SK-N-SH treated with all-trans-retinoic acid at 6 μM for 48 hours (cell line): ENCODE measurements around the gene BABAM2.

ENCODE experiments used
- ATAC-seq: fragments of 200-7000 bp; cut with Tn5 transposase; 3 replicates; pipeline ENCODE4 v1.9.1; 2020; ENCODE audit warnings: mild to moderate bottlenecking, moderate library complexity
- ARNTL ChIP-seq: fragments of 450-650 bp; formaldehyde crosslinking; IDR thresholded peaks from 2 replicates; pipeline ENCODE4 v1.5.0; 2020; ENCODE audit warnings: low read depth, mild to moderate bottlenecking, moderate library complexity, borderline replicate concordance
- BACH2 ChIP-seq: fragments of 250-450 bp; sonication (Bioruptor Pico); IDR thresholded peaks from 2 replicates; pipeline ENCODE4 v1.9.0; 2021; ENCODE audit warnings: mild to moderate bottlenecking, borderline replicate concordance
- CREB5 ChIP-seq: fragments of 250-450 bp; sonication (Bioruptor Pico); IDR thresholded peaks from 2 replicates; pipeline ENCODE4 v1.5.1; 2020; ENCODE audit warnings: low read depth, mild to moderate bottlenecking, moderate library complexity
- CSDC2 ChIP-seq: fragments of 250-450 bp; sonication (Bioruptor Pico); IDR thresholded peaks from 2 replicates; pipeline ENCODE4 v1.5.0; 2020; ENCODE audit warnings: mild to moderate bottlenecking, moderate library complexity
- CSRNP3 ChIP-seq: fragments of 250-450 bp; sonication (Bioruptor Pico); IDR thresholded peaks from 2 replicates; pipeline ENCODE4 v1.5.1; 2021; ENCODE audit warnings: mild to moderate bottlenecking, moderate library complexity
- ESRRG ChIP-seq: fragments of 250-450 bp; sonication (Bioruptor Pico); IDR thresholded peaks from 2 replicates; pipeline ENCODE4 v1.6.1; 2021; ENCODE audit warnings: mild to moderate bottlenecking
- GLIS3 ChIP-seq: fragments of 250-450 bp; sonication (Bioruptor Pico); IDR thresholded peaks from 2 replicates; pipeline ENCODE4 v1.5.0; 2020; ENCODE audit warnings: mild to moderate bottlenecking, moderate library complexity
- ISL1 ChIP-seq: fragments of 250-450 bp; sonication (Bioruptor Pico); IDR thresholded peaks from 2 replicates; pipeline ENCODE4 v2.1.2; 2022; ENCODE audit warnings: mild to moderate bottlenecking, moderate library complexity
- OSR1 ChIP-seq: fragments of 250-450 bp; sonication (Bioruptor Pico); IDR thresholded peaks from 2 replicates; pipeline ENCODE4 v1.8.0; 2022; ENCODE audit warnings: moderate library complexity, mild to moderate bottlenecking, inconsistent platforms
- POU6F1 ChIP-seq: fragments of 250-450 bp; sonication (Bioruptor Pico); IDR thresholded peaks from 2 replicates; pipeline ENCODE4 v1.8.0; 2021; ENCODE audit warnings: low read depth, mild to moderate bottlenecking, moderate library complexity, borderline replicate concordance
- PPARA ChIP-seq: fragments of 250-450 bp; sonication (Bioruptor Pico); IDR thresholded peaks from 2 replicates; pipeline ENCODE4 v1.5.0; 2020; ENCODE audit warnings: mild to moderate bottlenecking, borderline replicate concordance
- RARB ChIP-seq: fragments of 250-450 bp; sonication (Bioruptor Pico); IDR thresholded peaks from 2 replicates; pipeline ENCODE4 v1.8.0; 2021; ENCODE audit warnings: mild to moderate bottlenecking, moderate library complexity
- TCF4 ChIP-seq: fragments of 250-450 bp; sonication (Bioruptor Pico); IDR thresholded peaks from 2 replicates; pipeline ENCODE4 v1.8.0; 2021; ENCODE audit warnings: mild to moderate bottlenecking, moderate library complexity, borderline replicate concordance
- TSHZ2 ChIP-seq: fragments of 250-450 bp; sonication (Bioruptor Pico); IDR thresholded peaks from 2 replicates; pipeline ENCODE4 v1.5.0; 2020; ENCODE audit warnings: mild to moderate bottlenecking, moderate library complexity
- ZFP3 ChIP-seq: fragments of 250-450 bp; sonication (Bioruptor Pico); IDR thresholded peaks from 2 replicates; pipeline ENCODE4 v1.5.0; 2020; ENCODE audit warnings: mild to moderate bottlenecking, moderate library complexity
- ZFP30 ChIP-seq: fragments of 450-650 bp; formaldehyde crosslinking; IDR thresholded peaks from 2 replicates; pipeline ENCODE4 v1.5.0; 2022; ENCODE audit warnings: mild to moderate bottlenecking, moderate library complexity
- ZNF565 ChIP-seq: fragments of 450-650 bp; formaldehyde crosslinking; conservative IDR thresholded peaks from 2 replicates; pipeline ENCODE4 v1.5.0; 2020; ENCODE audit warnings: low read depth, mild to moderate bottlenecking, moderate library complexity
- ZNF70 ChIP-seq: fragments of 450-650 bp; formaldehyde crosslinking; IDR thresholded peaks from 2 replicates; pipeline ENCODE4 v1.5.0; 2020; ENCODE audit warnings: mild to moderate bottlenecking, moderate library complexity
- ZNF8 ChIP-seq: fragments of 450-650 bp; formaldehyde crosslinking; IDR thresholded peaks from 2 replicates; pipeline ENCODE4 v1.5.0; 2020; ENCODE audit warnings: mild to moderate bottlenecking, moderate library complexity

BABAM2 gene

GRCh38 chr2:28358668-28359201, 468.2 kb downstream of the BABAM2 start (continued):
- TF ChIP-seq CSRNP3 (CRISPR knock-in tag) = no peak
- no peak for TF ChIP-seq PPARA (CRISPR knock-in tag)
- TF ChIP-seq OSR1 = no peak
- TF ChIP-seq RARB (CRISPR knock-in tag) = no peak
- TF ChIP-seq ESRRG (CRISPR knock-in tag) = no peak
- TF ChIP-seq ZFP3 (CRISPR knock-in tag) = no peak
- no peak for TF ChIP-seq CREB5 (CRISPR knock-in tag)

- no peak for ATAC-seq
- no peak for TF ChIP-seq OSR1
- no peak for TF ChIP-seq ARNTL (CRISPR knock-in tag)
- no peak for TF ChIP-seq CREB5 (CRISPR knock-in tag)
- TF ChIP-seq ESRRG (CRISPR knock-in tag) = no peak
- TF ChIP-seq ZNF8 (CRISPR knock-in tag) = no peak
- no peak for TF ChIP-seq ISL1 (CRISPR knock-in tag)
- TF ChIP-seq ZFP30 (CRISPR knock-in tag) = no peak
- no peak for TF ChIP-seq ZNF565
- TF ChIP-seq ZFP3 (CRISPR knock-in tag) = no peak
- no peak for TF ChIP-seq BACH2 (CRISPR knock-in tag)
- TF ChIP-seq TCF4 (CRISPR knock-in tag) = no peak
- no peak for TF ChIP-seq CSRNP3 (CRISPR knock-in tag)
- TF ChIP-seq GLIS3 (CRISPR knock-in tag) = no peak
- no peak for TF ChIP-seq TSHZ2 (CRISPR knock-in tag)
- no peak for TF ChIP-seq POU6F1 (CRISPR knock-in tag)
- TF ChIP-seq CSDC2 = no peak
- no peak for TF ChIP-seq ZNF70 (CRISPR knock-in tag)
- TF ChIP-seq, all 23 proteins: peak for 0
These were observed 468.9 kb downstream of the BABAM2 start for GRCh38 chr2:28359222-28360057.
